Measurements from ENCODE around the gene RAF1. TPM values are rescaled to one million over a fixed set of nuclear protein-coding genes. Genes with fewer than 3 reads are reported as not detected.

Gene RAF1
- total RNA-seq, 2 donors from 2014 or later = 95.4 to 116 TPM

DNA sequence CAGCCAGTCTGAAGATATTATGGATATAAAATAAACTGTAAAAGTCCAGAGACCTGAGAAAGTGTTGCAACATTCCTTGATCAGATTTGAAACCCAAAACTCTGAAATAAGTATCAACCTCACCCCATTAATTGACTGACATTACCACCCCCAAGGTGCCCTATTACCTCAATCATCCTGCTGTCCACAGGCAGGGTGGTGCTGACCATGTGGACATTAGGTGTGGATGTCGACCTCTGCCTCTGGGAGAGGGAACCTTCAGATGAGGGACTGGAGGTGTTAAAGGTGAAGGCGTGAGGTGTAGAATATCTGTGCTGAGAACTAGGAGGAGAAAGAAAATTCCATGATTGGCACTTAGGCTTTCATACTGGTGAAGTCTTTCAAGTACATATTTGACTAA lies 59.9 kb downstream of the RAF1 start:
- Histone ChIP-seq H3K36me3 (ENCODE audit: control insufficient read depth, insufficient read depth, low read length) (peaks cover 91% of the 10 kb centered on the region), H3K27ac (ENCODE audit: low read depth, low read length) (no peak overlapping the region), H3K4me3 (ENCODE audit: low read length) (no peak overlapping the region), H3K9me3 (ENCODE audit: control insufficient read depth, low read length) (no peaks in the 10 kb centered on the region), H3K27me3 (ENCODE audit: control insufficient read depth, insufficient read depth, low read length, poor library complexity, severe bottlenecking) (no peaks in the 10 kb centered on the region), H3K4me1 (ENCODE audit: control insufficient read depth, insufficient read depth, low read length) (no peaks in the 10 kb centered on the region), H3K9ac (ENCODE audit: extremely low read depth, low read length, poor library complexity, severe bottlenecking) (no peak overlapping the region)
- TF ChIP-seq, protein P1, sequence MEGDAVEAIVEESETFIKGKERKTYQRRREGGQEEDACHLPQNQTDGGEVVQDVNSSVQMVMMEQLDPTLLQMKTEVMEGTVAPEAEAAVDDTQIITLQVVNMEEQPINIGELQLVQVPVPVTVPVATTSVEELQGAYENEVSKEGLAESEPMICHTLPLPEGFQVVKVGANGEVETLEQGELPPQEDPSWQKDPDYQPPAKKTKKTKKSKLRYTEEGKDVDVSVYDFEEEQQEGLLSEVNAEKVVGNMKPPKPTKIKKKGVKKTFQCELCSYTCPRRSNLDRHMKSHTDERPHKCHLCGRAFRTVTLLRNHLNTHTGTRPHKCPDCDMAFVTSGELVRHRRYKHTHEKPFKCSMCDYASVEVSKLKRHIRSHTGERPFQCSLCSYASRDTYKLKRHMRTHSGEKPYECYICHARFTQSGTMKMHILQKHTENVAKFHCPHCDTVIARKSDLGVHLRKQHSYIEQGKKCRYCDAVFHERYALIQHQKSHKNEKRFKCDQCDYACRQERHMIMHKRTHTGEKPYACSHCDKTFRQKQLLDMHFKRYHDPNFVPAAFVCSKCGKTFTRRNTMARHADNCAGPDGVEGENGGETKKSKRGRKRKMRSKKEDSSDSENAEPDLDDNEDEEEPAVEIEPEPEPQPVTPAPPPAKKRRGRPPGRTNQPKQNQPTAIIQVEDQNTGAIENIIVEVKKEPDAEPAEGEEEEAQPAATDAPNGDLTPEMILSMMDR (conservative IDR thresholded peaks at IDR 0.05) = no peak
- H3K36me3 Mint-ChIP-seq (ENCODE audit: low read depth) = peaks cover 66% of the 10 kb centered on the region
- no peak for DNase-seq
- no peak overlapping the region for H3K27ac Mint-ChIP-seq
- 86 to 100% methylated on average over 2 of the region's 2 CpGs for WGBS, 2 experiments (ENCODE audit: insufficient coverage in 1 of 2, insufficient read length in 1 of 2)
- H3K27me3 Mint-ChIP-seq (ENCODE audit: insufficient read depth) = no peaks in the 10 kb centered on the region
- no peak overlapping the region for H3K4me3 Mint-ChIP-seq
- no peaks in the 10 kb centered on the region for H3K9me3 Mint-ChIP-seq
- no peaks in the 10 kb centered on the region for H3K4me1 Mint-ChIP-seq

DNA sequence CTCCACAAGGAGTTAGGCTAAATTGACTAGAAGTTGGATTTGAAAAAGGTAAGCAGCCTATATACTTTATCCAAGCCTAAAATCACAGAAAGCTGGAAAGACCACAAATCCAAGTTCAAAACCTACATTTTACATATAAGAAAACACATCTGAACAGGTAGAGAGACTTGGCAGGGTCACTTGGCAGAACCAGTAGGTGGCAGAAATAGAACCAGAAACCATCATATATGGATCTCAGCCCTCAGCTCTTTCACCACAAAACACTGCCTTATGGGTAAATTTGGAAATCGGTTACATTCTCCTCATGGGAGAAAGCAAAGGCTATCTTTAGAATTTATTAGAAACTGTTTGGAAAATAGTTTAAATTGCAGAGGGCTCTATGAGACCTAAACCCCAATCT lies 62.8 kb downstream of the RAF1 start:
- Histone ChIP-seq H3K27ac (ENCODE audit: low read depth, low read length) (no peak overlapping the region), H3K27me3 (ENCODE audit: control insufficient read depth, insufficient read depth, low read length, poor library complexity, severe bottlenecking) (no peaks in the 10 kb centered on the region), H3K36me3 (ENCODE audit: control insufficient read depth, insufficient read depth, low read length) (peaks cover 92% of the 10 kb centered on the region), H3K4me3 (ENCODE audit: low read length) (no peak overlapping the region), H3K9ac (ENCODE audit: extremely low read depth, low read length, poor library complexity, severe bottlenecking) (no peak overlapping the region), H3K4me1 (ENCODE audit: control insufficient read depth, insufficient read depth, low read length) (no peaks in the 10 kb centered on the region), H3K9me3 (ENCODE audit: control insufficient read depth, low read length) (no peaks in the 10 kb centered on the region)
- Mint-ChIP-seq H3K36me3 (ENCODE audit: low read depth) (peaks cover 67% of the 10 kb centered on the region), H3K27me3 (ENCODE audit: insufficient read depth) (no peaks in the 10 kb centered on the region), H3K27ac (no peak overlapping the region), H3K4me3 (no peak overlapping the region), H3K9me3 (no peaks in the 10 kb centered on the region), H3K4me1 (no peaks in the 10 kb centered on the region)
- TF ChIP-seq, protein P1 (conservative IDR thresholded peaks at IDR 0.05) = peak; percentile 37
- WGBS, 2 experiments (ENCODE audit: insufficient coverage in 1 of 2, insufficient read length in 1 of 2) = 80% methylated on average over 1 of the region's 1 CpG; no CpG with 5 or more reads in 1 of the 2 experiments
- no peak for DNase-seq

DNA sequence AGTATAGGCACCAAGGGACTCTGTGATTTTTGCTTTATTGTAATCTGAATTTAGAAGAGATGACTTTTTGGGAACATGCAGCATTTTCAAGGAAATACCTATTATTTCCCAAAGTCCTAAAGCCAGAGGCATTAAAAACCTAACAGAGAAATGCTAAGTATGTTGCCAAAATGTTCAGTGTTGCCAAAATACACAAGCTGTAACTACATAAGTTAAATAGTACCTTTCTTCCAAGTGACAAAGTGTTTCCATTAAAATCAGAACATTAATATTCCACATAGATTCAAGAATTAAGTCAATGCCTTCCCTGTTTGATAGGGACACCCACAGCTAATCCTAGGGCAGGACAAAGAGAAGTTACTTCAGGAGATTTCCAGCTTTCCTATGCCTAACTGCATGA lies 65.0 kb downstream of the RAF1 start:
- H3K36me3 Mint-ChIP-seq (ENCODE audit: low read depth) = peaks cover 69% of the 10 kb centered on the region
- no peaks in the 10 kb centered on the region for H3K27me3 ChIP-seq (ENCODE audit: control insufficient read depth, insufficient read depth, low read length, poor library complexity, severe bottlenecking)
- H3K4me1 ChIP-seq (ENCODE audit: control insufficient read depth, insufficient read depth, low read length) = no peaks in the 10 kb centered on the region
- H3K36me3 ChIP-seq (ENCODE audit: control insufficient read depth, insufficient read depth, low read length) = peaks cover 93% of the 10 kb centered on the region
- no peak for DNase-seq
- H3K27ac ChIP-seq (ENCODE audit: low read depth, low read length) = no peak overlapping the region
- H3K9me3 ChIP-seq (ENCODE audit: control insufficient read depth, low read length) = no peaks in the 10 kb centered on the region
- TF ChIP-seq, protein P1 (conservative IDR thresholded peaks at IDR 0.05) = no peak
- no peak overlapping the region for H3K4me3 ChIP-seq (ENCODE audit: low read length)
- no peaks in the 10 kb centered on the region for H3K27me3 Mint-ChIP-seq (ENCODE audit: insufficient read depth)
- H3K27ac Mint-ChIP-seq = no peak overlapping the region
- no peaks in the 10 kb centered on the region for H3K4me1 Mint-ChIP-seq
- H3K4me3 Mint-ChIP-seq = no peak overlapping the region
- no peak overlapping the region for H3K9ac ChIP-seq (ENCODE audit: extremely low read depth, low read length, poor library complexity, severe bottlenecking)
- no peaks in the 10 kb centered on the region for H3K9me3 Mint-ChIP-seq

Measured in endodermal cell (in vitro differentiated cells).